Suprapubic skin (tissue), 4 donors: ENCODE results near the gene SERTAD1.

Experiments used
- CTCF ChIP-seq, 2 donors: fragments of 200-600 bp in 1 of 2; fragments of 450-650 bp in 1 of 2; sonication (generic) in 1 of 2; IDR thresholded peaks; one replicate each; pipeline ENCODE4 v1.5.1; 2016 to 2019; ENCODE audit warnings: antibody characterized with exemption in 2 of 2, mild to moderate bottlenecking in 1 of 2, moderate library complexity in 1 of 2
- EP300 ChIP-seq: sonication (generic); formaldehyde crosslinking; IDR thresholded peaks from one replicate; pipeline ENCODE4 v1.6.1; 2017; ENCODE audit warnings: antibody characterized with exemption
- POLR2A ChIP-seq, 2 donors: fragments of 450-650 bp; IDR thresholded peaks; one replicate each; pipeline ENCODE4 v1.6.1; 2017; ENCODE audit warnings: antibody characterized with exemption in 2 of 2, mild to moderate bottlenecking in 2 of 2, moderate library complexity in 2 of 2
- POLR2AphosphoS5 ChIP-seq, 3 donors: sonication (generic); formaldehyde crosslinking; IDR thresholded peaks; one replicate each; pipeline ENCODE4 v1.6.1; 2017; ENCODE audit warnings: antibody characterized with exemption in 3 of 3

DNA sequence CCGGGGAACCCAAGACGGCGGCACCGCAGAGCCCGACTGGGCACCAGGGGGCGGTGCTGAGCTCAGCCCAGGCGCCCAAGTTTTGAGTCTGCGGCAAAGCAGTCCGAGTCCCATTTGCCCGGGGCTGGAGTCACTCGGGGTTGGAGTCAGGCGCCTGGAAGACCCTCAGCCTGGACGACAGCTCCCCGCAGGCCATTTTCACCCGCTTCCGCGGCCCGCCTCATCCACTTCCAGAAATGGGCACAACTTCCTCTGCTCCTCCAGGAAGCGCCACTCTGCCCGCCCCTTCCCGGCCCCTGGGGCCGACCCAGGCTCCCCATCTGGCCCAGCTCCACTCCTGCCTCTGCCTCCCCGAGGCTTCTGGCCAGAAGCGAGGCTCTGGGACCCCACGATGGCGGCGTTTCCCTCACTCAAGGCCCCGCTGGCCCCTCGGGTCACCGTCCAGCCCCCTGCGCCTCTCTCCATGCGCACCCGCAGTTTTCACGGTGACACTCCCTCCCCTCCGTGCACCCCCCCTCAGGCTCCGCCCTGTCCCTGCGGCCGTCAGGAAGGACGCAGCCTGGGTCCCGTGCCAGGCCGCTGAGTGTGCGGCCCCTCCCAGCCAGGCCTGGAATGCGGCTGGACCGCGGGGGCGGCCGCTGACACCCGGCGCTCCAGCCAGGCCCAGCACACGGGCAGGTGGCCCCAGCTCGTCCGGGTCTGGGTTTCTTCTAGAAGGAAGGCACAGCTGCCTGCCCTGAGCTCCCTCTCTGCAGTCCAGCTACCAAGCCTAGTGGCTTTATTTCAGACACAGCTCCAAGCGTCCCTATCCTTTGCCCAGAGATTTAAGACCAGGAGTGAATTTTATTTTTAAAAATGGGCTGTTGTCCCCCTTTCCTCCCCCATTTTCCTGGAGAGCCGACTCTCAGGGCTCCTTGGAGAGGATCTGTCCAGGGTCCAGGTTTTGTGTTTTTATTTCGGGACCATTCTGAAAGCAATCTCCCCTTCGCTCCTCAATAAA lies 4.7 kb downstream of the SERTAD1 start:
- TF ChIP-seq POLR2AphosphoS5 (IDR thresholded peaks at IDR 0.05) (peak in 2 of 3 donors; percentile 71 to 88), CTCF (IDR thresholded peaks at IDR 0.05) (peak; percentile 91 to 94), POLR2A (IDR thresholded peaks at IDR 0.05) (peak in 1 of 2 donors; percentile 67), EP300 (no peak)
